ENCODE results near the gene CDC37. TPM values are rescaled to one million over a fixed set of nuclear protein-coding genes. Genes with fewer than 3 reads are reported as not detected.

The CDC37 gene
- total RNA-seq, 1 donor from 2014 or later, result 148 TPM

DNA sequence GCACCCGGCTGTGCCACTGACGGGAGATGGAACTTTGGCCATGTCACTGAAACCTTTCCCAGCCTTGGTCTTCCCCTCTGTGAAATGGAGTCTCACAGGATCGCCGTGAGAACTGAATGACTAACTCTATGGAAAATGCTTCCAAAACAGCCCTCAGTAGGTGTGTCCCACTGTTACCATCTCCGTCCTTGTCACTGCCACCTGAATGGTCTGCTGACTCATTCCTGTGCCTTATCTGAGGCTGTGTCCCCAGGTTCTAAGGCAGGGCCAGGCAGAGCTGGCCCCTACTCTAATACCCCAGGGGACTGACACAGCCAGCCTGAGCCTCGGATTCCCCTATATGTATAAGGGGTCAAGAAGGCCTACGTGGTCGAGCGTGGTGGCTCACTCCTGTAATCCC lies 4.5 kb downstream of the CDC37 start:
- Mint-ChIP-seq H3K9me3 (ENCODE audit: unreplicated experiment) (no peaks in the 10 kb centered on the region), H3K27ac (ENCODE audit: unreplicated experiment) (no peak overlapping the region), H3K36me3 (ENCODE audit: unreplicated experiment) (peaks cover 10% of the 10 kb centered on the region), H3K4me3 (ENCODE audit: unreplicated experiment) (no peak overlapping the region), H3K27me3 (ENCODE audit: unreplicated experiment) (no peaks in the 10 kb centered on the region), H3K4me1 (ENCODE audit: unreplicated experiment) (peaks cover 16% of the 10 kb centered on the region)
- TF ChIP-seq, protein P1, sequence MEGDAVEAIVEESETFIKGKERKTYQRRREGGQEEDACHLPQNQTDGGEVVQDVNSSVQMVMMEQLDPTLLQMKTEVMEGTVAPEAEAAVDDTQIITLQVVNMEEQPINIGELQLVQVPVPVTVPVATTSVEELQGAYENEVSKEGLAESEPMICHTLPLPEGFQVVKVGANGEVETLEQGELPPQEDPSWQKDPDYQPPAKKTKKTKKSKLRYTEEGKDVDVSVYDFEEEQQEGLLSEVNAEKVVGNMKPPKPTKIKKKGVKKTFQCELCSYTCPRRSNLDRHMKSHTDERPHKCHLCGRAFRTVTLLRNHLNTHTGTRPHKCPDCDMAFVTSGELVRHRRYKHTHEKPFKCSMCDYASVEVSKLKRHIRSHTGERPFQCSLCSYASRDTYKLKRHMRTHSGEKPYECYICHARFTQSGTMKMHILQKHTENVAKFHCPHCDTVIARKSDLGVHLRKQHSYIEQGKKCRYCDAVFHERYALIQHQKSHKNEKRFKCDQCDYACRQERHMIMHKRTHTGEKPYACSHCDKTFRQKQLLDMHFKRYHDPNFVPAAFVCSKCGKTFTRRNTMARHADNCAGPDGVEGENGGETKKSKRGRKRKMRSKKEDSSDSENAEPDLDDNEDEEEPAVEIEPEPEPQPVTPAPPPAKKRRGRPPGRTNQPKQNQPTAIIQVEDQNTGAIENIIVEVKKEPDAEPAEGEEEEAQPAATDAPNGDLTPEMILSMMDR (IDR thresholded peaks at IDR 0.05), result no peak
- no peak for DNase-seq (ENCODE audit: extremely low spot score, unreplicated experiment)

- H3K9me3 Mint-ChIP-seq (ENCODE audit: unreplicated experiment), result no peaks in the 10 kb centered on the region
- no peaks in the 10 kb centered on the region for H3K27me3 Mint-ChIP-seq (ENCODE audit: unreplicated experiment)
- DNase-seq (ENCODE audit: extremely low spot score, unreplicated experiment), result no peak
- no peak overlapping the region for H3K4me3 Mint-ChIP-seq (ENCODE audit: unreplicated experiment)
- TF ChIP-seq, protein P1 (IDR thresholded peaks at IDR 0.05), result no peak
- H3K36me3 Mint-ChIP-seq (ENCODE audit: unreplicated experiment), result peaks cover 17% of the 10 kb centered on the region
- H3K4me1 Mint-ChIP-seq (ENCODE audit: unreplicated experiment), result no peaks in the 10 kb centered on the region
- H3K27ac Mint-ChIP-seq (ENCODE audit: unreplicated experiment), result no peak overlapping the region
Measured at GRCh38 chr19:10395917-10396316, 7.4 kb downstream of the CDC37 start.

DNA sequence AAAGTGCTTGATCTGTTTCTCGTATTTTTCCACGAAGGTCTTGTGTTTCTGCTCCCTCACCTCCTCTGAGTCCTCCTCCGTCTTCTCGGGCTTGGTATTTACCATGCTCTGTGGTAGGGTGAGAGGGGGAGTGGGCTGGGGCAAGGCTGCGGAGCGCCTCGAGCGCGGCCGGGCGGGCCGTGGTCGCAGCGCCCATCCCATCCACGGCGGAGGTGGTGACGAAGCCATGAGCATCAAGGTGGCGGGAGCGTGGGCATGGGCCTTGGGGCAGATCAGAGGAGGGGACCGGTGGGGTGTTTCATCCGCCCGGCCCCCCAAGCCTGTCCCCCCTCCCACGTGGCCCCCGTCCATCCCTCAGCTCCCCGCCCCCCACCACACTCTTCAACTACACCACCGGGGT lies 7.9 kb downstream of the CDC37 start:
- Mint-ChIP-seq H3K36me3 (ENCODE audit: unreplicated experiment) (peaks cover 20% of the 10 kb centered on the region), H3K27me3 (ENCODE audit: unreplicated experiment) (no peaks in the 10 kb centered on the region), H3K27ac (ENCODE audit: unreplicated experiment) (no peak overlapping the region), H3K4me1 (ENCODE audit: unreplicated experiment) (no peaks in the 10 kb centered on the region), H3K9me3 (ENCODE audit: unreplicated experiment) (no peaks in the 10 kb centered on the region), H3K4me3 (ENCODE audit: unreplicated experiment) (no peak overlapping the region)
- TF ChIP-seq, protein P1 (IDR thresholded peaks at IDR 0.05), result no peak
- no peak for DNase-seq (ENCODE audit: extremely low spot score, unreplicated experiment)

DNA sequence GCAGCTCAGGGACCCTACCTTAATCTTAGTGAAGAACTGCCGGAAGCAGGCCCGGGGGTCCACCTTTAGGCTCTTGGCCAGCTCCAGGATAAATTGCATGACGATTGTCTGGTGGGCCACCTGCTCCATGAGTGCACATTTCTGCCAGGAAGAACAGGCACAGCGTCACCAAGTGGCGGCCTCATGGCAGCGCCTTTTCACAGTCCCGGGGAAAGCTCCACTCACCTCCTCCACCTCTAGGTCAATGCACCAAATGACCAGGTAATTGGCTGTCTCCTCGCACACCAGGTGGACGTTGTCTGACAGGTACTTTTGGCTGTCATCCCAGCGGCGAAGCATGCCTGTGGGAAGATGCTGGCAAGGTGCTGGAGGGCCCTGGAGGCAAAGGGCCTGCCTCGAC lies 8.3 kb downstream of the CDC37 start:
- no peaks in the 10 kb centered on the region for H3K9me3 Mint-ChIP-seq (ENCODE audit: unreplicated experiment)
- DNase-seq (ENCODE audit: extremely low spot score, unreplicated experiment), result no peak
- TF ChIP-seq, protein P1 (IDR thresholded peaks at IDR 0.05), result no peak
- peaks cover 20% of the 10 kb centered on the region for H3K36me3 Mint-ChIP-seq (ENCODE audit: unreplicated experiment)
- H3K4me1 Mint-ChIP-seq (ENCODE audit: unreplicated experiment), result no peaks in the 10 kb centered on the region
- no peak overlapping the region for H3K4me3 Mint-ChIP-seq (ENCODE audit: unreplicated experiment)
- no peaks in the 10 kb centered on the region for H3K27me3 Mint-ChIP-seq (ENCODE audit: unreplicated experiment)
- H3K27ac Mint-ChIP-seq (ENCODE audit: unreplicated experiment), result no peak overlapping the region

DNA sequence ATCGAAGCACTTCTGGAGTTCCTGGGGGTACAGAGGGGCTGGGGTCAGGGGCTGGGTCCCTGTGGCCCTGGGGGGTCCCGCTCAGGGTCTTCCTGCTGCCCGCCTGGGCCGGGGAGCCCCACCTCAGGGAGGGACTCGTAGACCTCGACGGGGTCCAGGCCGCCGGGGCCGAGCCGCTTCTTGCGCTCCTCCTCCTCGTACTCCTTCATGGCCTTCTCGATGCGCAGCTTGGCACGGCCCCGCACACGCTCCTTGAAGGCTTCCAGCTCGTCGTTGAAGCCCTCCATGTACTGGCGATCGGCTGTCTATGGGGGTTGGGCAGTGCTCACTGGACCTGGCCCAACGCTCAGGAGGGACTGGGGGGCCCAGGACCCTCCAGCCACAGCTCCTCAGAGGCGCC lies 10.2 kb downstream of the CDC37 start:
- TF ChIP-seq, protein P1 (IDR thresholded peaks at IDR 0.05), result no peak
- no peaks in the 10 kb centered on the region for H3K27me3 Mint-ChIP-seq (ENCODE audit: unreplicated experiment)
- no peak for DNase-seq (ENCODE audit: extremely low spot score, unreplicated experiment)
- no peak overlapping the region for H3K27ac Mint-ChIP-seq (ENCODE audit: unreplicated experiment)
- H3K4me3 Mint-ChIP-seq (ENCODE audit: unreplicated experiment), result no peak overlapping the region
- H3K36me3 Mint-ChIP-seq (ENCODE audit: unreplicated experiment), result peaks cover 19% of the 10 kb centered on the region
- no peaks in the 10 kb centered on the region for H3K4me1 Mint-ChIP-seq (ENCODE audit: unreplicated experiment)
- no peaks in the 10 kb centered on the region for H3K9me3 Mint-ChIP-seq (ENCODE audit: unreplicated experiment)
